GM10266 (cell line): Measurements from ENCODE around the gene SRR.

Experiments used
- DNase-seq: peaks from one replicate; pipeline ENCODE4 v3.0.0; 2012; ENCODE audit errors: extremely low spot score
- TF ChIP-seq, protein P1 (sequence below): IDR thresholded peaks from 2 replicates; pipeline ENCODE4 v1.5.1; 2012; ENCODE audit warnings: mild to moderate bottlenecking, low read depth; ENCODE audit not compliant: control insufficient read depth, insufficient read depth; ENCODE audit errors: missing control alignments

The SRR gene

GRCh38 chr17:2368359-2368758 is 64.6 kb downstream of the SRR start:
- no peak for DNase-seq
- TF ChIP-seq, protein P1, sequence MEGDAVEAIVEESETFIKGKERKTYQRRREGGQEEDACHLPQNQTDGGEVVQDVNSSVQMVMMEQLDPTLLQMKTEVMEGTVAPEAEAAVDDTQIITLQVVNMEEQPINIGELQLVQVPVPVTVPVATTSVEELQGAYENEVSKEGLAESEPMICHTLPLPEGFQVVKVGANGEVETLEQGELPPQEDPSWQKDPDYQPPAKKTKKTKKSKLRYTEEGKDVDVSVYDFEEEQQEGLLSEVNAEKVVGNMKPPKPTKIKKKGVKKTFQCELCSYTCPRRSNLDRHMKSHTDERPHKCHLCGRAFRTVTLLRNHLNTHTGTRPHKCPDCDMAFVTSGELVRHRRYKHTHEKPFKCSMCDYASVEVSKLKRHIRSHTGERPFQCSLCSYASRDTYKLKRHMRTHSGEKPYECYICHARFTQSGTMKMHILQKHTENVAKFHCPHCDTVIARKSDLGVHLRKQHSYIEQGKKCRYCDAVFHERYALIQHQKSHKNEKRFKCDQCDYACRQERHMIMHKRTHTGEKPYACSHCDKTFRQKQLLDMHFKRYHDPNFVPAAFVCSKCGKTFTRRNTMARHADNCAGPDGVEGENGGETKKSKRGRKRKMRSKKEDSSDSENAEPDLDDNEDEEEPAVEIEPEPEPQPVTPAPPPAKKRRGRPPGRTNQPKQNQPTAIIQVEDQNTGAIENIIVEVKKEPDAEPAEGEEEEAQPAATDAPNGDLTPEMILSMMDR, result no peak

DNA sequence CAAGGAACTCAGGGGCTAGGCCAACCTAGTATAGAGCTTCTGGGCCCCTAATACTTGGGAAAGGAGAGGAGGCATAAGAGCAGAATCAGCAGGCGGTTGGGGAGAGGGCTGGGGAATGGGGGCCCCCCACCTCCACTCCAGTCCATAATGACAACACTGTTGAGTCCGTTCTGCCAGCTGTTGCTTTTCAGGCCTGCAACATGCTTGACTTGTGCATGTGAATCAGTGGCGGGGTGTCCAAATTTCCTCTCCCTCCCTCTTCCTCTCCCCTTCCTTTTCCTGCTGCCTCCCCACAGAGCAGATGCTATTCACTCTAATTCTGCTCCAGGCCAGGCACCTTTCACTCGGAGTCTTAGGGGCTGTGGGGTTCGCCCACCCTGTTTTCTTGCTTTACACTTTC is 65.3 kb downstream of the SRR start:
- TF ChIP-seq, protein P1, result no peak
- DNase-seq, result no peak

- DNase-seq, result no peak
- TF ChIP-seq, protein P1, result no peak
Observed at GRCh38 chr17:2369551-2370210, 65.9 kb downstream of the SRR start.

DNA sequence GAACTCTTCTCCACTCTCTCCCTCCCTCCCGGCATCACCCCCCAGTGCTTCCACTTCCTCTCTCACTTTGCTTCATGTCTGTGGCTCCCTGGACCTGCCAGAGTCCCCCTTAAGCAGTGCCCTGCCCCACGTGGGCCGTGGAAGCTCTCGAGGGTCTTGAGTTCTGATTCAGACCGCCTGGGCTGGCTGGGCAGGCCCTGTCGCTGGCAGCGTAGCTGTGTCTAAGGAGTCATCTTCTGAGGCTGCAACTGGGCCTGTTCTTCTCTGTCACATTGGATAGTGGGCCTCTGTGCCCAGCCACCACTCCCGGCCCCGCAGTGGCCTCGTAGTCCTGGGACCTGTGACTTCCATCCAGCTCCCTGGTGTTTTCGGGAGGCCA is 66.5 kb downstream of the SRR start:
- TF ChIP-seq, protein P1, result no peak
- no peak for DNase-seq

DNA sequence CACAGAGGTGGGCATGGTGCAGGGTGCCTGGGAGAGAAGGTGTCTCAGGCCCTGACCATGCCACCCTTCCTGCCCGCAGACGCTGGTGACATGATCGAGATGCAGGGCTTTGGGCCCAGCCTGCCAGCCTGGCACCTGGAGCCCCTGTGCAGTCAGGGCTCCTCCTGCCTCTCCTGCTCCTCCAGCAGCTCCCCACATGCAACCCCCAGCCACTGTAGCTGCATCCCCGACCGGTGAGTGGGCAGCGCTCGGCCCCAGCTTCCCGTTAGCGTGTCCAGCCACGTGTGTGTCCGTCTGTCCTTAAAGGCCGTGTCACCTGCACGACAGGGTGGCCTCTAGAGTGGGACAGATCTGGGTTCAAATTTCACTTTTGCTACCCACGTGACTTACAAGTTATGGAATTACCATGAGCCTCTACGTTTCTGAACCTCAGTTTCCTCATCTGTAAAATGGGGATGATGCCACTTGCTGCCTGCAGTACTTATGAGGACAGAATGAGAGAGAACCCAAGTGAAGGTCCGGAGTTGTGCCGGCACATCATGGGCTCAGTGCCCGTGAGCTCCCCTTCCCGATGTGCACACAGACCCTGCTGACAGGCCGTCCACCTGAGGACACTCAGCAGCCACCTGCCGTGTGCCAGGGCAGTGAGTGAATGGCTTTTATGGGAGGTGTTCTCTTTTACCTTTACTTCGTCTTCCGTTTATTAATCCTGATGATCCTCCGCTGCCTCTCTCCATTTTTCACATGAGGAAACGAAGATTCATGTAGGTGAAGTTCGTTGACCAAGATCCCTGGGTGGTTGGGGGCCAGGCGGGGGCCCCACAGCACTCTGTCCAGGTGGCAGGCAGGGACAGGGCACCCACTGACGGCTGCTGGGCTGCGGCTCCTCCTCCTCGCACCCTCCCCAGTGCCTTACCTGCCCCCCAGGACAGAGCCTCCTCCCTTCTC is 67.7 kb downstream of the SRR start:
- DNase-seq, result no peak
- TF ChIP-seq, protein P1, result no peak

- no peak for DNase-seq
- TF ChIP-seq, protein P1, result no peak
Observed at GRCh38 chr17:2372180-2372579, 68.4 kb downstream of the SRR start.

- TF ChIP-seq, protein P1, result no peak
- no peak for DNase-seq
Observed at GRCh38 chr17:2372681-2373080, 68.9 kb downstream of the SRR start.
